Esophagus squamous epithelium (tissue), 4 donors: Measurements from ENCODE around the gene ST6GAL1.

Experiments
- POLR2A ChIP-seq, 4 donors: fragments of 450-650 bp; IDR thresholded peaks; one replicate each; pipeline ENCODE4 v1.6.1; 2017; ENCODE audit warnings: antibody characterized with exemption in 4 of 4, mild to moderate bottlenecking in 4 of 4, moderate library complexity in 3 of 4
- TF ChIP-seq, protein P1 (sequence below), 6 experiments: fragments of 450-650 bp in 4 of 6; fragments of 200-600 bp in 2 of 6; sonication (generic) in 2 of 6; IDR thresholded peaks; one replicate each; pipeline ENCODE4 v1.5.1; 2016 to 2019; ENCODE audit warnings: antibody characterized with exemption in 6 of 6, mild to moderate bottlenecking in 4 of 6, moderate library complexity in 4 of 6

DNA sequence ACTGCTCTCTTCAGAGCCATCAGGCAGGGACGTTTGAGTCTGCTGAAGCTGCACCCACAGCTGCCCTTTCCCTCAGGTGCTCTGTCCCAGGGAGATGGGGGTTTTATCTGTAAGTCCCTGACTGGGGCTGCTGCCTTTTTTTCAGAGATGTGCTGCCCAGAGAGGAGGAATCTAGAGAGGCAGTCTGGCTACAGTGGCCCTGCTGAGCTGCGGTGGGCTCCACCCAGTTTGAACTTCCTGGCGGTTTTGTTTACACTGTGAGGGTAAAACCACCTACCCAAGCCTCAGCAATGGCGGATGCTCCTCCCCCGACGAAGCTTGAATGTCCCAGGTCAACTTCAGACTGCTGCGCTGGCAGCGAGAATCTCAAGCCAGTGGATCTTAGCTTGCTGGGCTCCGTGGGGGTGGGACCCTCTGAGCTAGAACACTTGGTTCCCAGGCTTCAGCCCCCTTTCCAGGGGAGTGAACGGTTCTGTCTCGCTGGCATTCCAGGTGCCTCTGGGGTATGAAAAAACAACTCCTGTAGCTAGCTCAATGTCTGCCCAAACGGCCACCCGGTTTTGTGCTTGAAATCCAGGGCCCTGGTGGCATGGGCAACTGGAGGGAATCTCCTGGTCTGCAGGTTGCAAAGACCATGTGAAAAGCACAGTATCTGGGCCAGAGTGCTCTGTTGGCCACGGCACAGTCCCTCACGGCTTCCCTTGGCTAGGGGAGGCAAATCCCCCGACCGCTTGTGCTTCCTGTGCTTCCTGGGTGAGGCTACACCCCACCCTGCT lies 21.1 kb upstream of the ST6GAL1 start:
- TF ChIP-seq, protein P1, sequence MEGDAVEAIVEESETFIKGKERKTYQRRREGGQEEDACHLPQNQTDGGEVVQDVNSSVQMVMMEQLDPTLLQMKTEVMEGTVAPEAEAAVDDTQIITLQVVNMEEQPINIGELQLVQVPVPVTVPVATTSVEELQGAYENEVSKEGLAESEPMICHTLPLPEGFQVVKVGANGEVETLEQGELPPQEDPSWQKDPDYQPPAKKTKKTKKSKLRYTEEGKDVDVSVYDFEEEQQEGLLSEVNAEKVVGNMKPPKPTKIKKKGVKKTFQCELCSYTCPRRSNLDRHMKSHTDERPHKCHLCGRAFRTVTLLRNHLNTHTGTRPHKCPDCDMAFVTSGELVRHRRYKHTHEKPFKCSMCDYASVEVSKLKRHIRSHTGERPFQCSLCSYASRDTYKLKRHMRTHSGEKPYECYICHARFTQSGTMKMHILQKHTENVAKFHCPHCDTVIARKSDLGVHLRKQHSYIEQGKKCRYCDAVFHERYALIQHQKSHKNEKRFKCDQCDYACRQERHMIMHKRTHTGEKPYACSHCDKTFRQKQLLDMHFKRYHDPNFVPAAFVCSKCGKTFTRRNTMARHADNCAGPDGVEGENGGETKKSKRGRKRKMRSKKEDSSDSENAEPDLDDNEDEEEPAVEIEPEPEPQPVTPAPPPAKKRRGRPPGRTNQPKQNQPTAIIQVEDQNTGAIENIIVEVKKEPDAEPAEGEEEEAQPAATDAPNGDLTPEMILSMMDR (IDR thresholded peaks at IDR 0.05), result no peak
- TF ChIP-seq POLR2A (IDR thresholded peaks at IDR 0.05), result no peak
